ENCODE data around the gene CTIF. TPM values are rescaled to one million over a fixed set of nuclear protein-coding genes. Genes with fewer than 3 reads are reported as not detected.

Gene CTIF
- total RNA-seq, 1 experiment from 2014 or later = 95.8 TPM

DNA sequence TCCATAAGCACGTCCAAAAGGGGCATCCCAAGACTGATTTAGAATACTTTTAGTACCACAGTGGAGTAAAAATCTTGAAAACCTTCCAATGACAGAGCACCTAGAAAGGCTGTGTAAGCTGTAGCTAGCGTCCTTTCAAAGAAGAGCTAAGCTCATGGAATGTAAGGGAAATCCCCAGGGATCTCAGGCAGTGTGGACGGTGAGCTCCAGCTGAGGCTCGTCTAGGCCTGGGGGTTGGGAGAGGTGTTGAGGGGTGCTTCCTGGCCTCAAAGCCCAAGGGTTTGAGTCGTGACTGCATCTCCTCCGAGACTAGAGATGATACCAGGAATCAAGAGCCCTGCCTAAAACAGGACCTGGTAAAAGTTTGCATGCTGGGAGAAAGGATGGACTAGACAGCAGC, 7.6 kb downstream of the CTIF start:
- no peak for DNase-seq (ENCODE audit: unreplicated experiment)
- POLR2A ChIA-PET = interaction anchor here (1.0 kb wide), 1 partner anchor 71 kb away, joined by 3 read pairs; no protein-coding TSS in a partner anchor
- Mint-ChIP-seq H3K27ac (ENCODE audit: low read depth, unreplicated experiment) (peak overlapping the region; percentile 95), H3K4me1 (ENCODE audit: insufficient read depth, unreplicated experiment) (peaks cover 49% of the 10 kb centered on the region), H3K36me3 (ENCODE audit: insufficient read depth, unreplicated experiment) (no peaks in the 10 kb centered on the region), H3K9me3 (ENCODE audit: unreplicated experiment) (no peaks in the 10 kb centered on the region), H3K27me3 (ENCODE audit: insufficient read depth, unreplicated experiment) (no peaks in the 10 kb centered on the region), H3K4me3 (ENCODE audit: unreplicated experiment) (no peak overlapping the region)
- intact Hi-C loops (cut with micrococcal nuclease) = no loop called here
- TF ChIP-seq, protein P1, sequence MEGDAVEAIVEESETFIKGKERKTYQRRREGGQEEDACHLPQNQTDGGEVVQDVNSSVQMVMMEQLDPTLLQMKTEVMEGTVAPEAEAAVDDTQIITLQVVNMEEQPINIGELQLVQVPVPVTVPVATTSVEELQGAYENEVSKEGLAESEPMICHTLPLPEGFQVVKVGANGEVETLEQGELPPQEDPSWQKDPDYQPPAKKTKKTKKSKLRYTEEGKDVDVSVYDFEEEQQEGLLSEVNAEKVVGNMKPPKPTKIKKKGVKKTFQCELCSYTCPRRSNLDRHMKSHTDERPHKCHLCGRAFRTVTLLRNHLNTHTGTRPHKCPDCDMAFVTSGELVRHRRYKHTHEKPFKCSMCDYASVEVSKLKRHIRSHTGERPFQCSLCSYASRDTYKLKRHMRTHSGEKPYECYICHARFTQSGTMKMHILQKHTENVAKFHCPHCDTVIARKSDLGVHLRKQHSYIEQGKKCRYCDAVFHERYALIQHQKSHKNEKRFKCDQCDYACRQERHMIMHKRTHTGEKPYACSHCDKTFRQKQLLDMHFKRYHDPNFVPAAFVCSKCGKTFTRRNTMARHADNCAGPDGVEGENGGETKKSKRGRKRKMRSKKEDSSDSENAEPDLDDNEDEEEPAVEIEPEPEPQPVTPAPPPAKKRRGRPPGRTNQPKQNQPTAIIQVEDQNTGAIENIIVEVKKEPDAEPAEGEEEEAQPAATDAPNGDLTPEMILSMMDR (IDR thresholded peaks at IDR 0.05; ENCODE audit: unreplicated experiment) = no peak
- CTCF ChIA-PET = interaction anchor here (0.6 to 0.9 kb wide), 2 partner anchors 9 to 610 kb away, joined by 4 to 5 read pairs; no protein-coding TSS in a partner anchor
- no TSS peak for BruUV-seq (replicated peaks)

DNA sequence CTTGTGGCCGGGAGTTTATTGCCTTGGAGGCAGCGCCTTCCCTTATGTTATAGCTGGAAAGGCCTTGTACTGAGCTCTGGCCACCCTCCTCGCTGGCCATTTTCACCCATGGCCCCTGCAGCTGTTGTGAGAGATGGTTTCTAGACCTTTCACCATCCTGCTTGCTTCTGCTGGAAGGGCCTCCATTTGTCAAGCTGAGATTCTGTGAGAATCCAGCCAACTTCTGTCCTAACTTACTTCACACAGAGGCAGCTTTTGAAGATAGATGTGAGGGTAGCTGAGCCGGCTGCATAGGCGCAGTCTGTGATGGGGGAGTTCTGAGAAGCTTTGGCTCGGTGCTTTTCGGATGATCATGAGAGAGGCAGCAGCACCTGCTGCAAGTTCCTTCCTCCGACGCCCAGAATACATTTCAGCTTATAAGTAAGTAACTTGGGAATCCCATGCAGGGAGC, 8.7 kb downstream of the CTIF start:
- intact Hi-C loops (cut with micrococcal nuclease) = no loop called here
- Mint-ChIP-seq H3K9me3 (ENCODE audit: unreplicated experiment) (no peaks in the 10 kb centered on the region), H3K4me1 (ENCODE audit: insufficient read depth, unreplicated experiment) (peaks cover 53% of the 10 kb centered on the region), H3K27me3 (ENCODE audit: insufficient read depth, unreplicated experiment) (no peaks in the 10 kb centered on the region), H3K36me3 (ENCODE audit: insufficient read depth, unreplicated experiment) (peaks cover 5% of the 10 kb centered on the region), H3K27ac (ENCODE audit: low read depth, unreplicated experiment) (peak overlapping the region; percentile 95), H3K4me3 (ENCODE audit: unreplicated experiment) (peak overlapping the region; percentile 14)
- DNase-seq (ENCODE audit: unreplicated experiment) = no peak
- BruUV-seq (replicated peaks) = no TSS peak
- ChIA-PET CTCF (interaction anchor here (1.5 kb wide), 1 partner anchor 8 kb away, joined by 4 read pairs; no protein-coding TSS in a partner anchor), POLR2A (interaction anchor here (0.5 to 1.9 kb wide), 5 partner anchors 8 to 1068 kb away, joined by 3 to 10 read pairs (median 3); partner anchors contain the start of gene CTIF)
- TF ChIP-seq, protein P1 (IDR thresholded peaks at IDR 0.05; ENCODE audit: unreplicated experiment) = no peak

DNA sequence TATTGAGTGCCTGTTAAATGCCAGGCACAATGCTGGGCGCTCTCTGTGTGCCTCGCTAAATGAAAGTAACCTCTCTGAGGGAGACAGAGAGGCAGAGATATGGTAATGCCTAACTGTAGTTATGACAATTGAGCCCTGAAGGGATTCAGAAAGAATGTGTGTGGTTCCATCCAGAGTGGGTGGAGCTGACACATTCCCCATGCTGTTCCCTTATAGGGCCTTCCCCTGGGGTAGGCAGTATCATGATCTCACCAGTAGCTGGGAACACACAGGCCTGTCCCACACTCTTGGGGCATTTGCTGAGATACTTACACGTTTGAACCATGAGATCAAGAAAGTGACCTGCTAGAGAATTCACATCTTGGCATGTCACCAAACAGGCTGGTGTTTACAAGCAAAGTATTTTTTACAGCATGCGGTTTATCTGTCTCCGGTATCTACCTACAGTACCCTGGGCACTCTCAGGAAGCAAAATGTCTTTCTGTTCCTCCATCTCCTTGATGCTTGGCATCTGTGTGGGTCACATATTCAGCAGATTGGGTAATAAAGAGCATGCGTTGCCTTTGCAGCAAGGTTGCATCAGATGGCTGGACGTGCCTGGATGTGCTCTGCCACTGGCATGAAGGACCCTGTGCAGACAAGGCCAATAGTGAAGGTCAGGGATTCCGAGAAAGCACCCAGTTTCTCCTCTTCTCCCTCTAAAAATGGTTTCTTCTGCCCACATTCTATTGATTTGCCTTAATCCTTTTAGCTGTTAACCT, 9.4 kb downstream of the CTIF start:
- H3K4me3 Mint-ChIP-seq (ENCODE audit: unreplicated experiment) = peak overlapping the region; percentile 11
- H3K27ac Mint-ChIP-seq (ENCODE audit: low read depth, unreplicated experiment) = peak overlapping the region; percentile 95
- CTCF ChIA-PET = interaction anchor here (0.5 to 1.5 kb wide), 4 partner anchors 9 to 524 kb away, joined by 3 to 4 read pairs (median 3); no protein-coding TSS in a partner anchor
- TF ChIP-seq, protein P1 (IDR thresholded peaks at IDR 0.05; ENCODE audit: unreplicated experiment) = no peak
- peak; percentile 91 for DNase-seq (ENCODE audit: unreplicated experiment)
- POLR2A ChIA-PET = interaction anchor here (0.6 to 1.9 kb wide), 6 partner anchors 9 to 628 kb away, joined by 3 to 10 read pairs (median 3); partner anchors contain the start of gene CTIF
- intact Hi-C loops (cut with micrococcal nuclease) = no loop called here
- no peaks in the 10 kb centered on the region for H3K27me3 Mint-ChIP-seq (ENCODE audit: insufficient read depth, unreplicated experiment)
- peaks cover 5% of the 10 kb centered on the region for H3K36me3 Mint-ChIP-seq (ENCODE audit: insufficient read depth, unreplicated experiment)
- peaks cover 53% of the 10 kb centered on the region for H3K4me1 Mint-ChIP-seq (ENCODE audit: insufficient read depth, unreplicated experiment)
- no peaks in the 10 kb centered on the region for H3K9me3 Mint-ChIP-seq (ENCODE audit: unreplicated experiment)
- BruUV-seq (replicated peaks) = TSS peak; percentile 95

DNA sequence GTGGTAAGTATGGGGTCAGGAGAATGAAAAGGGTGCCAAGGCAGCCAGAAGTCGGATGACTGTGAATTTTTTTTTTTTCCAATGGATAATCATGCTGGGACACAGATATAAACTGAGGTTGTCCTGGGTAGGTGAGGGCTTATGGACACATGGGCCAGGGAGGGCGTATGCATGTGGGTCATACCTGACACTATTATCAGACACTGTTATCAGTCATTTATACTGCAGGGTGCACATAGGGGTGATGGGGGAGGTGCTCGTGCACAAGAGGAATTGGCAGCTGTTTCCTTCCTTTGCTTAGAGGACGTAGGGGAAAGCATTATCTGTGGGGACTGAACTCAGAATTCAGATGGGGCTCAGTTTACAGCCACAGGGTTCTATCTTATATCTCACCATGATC, 10.1 kb downstream of the CTIF start:
- Mint-ChIP-seq H3K4me3 (ENCODE audit: unreplicated experiment) (no peak overlapping the region), H3K9me3 (ENCODE audit: unreplicated experiment) (no peaks in the 10 kb centered on the region), H3K36me3 (ENCODE audit: insufficient read depth, unreplicated experiment) (peaks cover 5% of the 10 kb centered on the region), H3K27me3 (ENCODE audit: insufficient read depth, unreplicated experiment) (no peaks in the 10 kb centered on the region), H3K4me1 (ENCODE audit: insufficient read depth, unreplicated experiment) (peaks cover 53% of the 10 kb centered on the region), H3K27ac (ENCODE audit: low read depth, unreplicated experiment) (peak overlapping the region; percentile 95)
- intact Hi-C loops (cut with micrococcal nuclease) = no loop called here
- no peak for DNase-seq (ENCODE audit: unreplicated experiment)
- POLR2A ChIA-PET = interaction anchor here (0.6 to 1.9 kb wide), 5 partner anchors 10 to 627 kb away, joined by 3 to 10 read pairs (median 3); partner anchors contain the start of gene CTIF
- TF ChIP-seq, protein P1 (IDR thresholded peaks at IDR 0.05; ENCODE audit: unreplicated experiment) = no peak
- BruUV-seq (replicated peaks) = no TSS peak
- CTCF ChIA-PET = interaction anchor here (0.7 to 1.5 kb wide), 2 partner anchors 9 to 73 kb away, joined by 3 to 4 read pairs; no protein-coding TSS in a partner anchor

Data from MCF 10A (cell line).